GM12801 (cell line): ENCODE results near the gene TRMT11.

Experiments used
- CTCF ChIP-seq: IDR thresholded peaks from one replicate; pipeline ENCODE4 v1.5.1; 2011; ENCODE audit warnings: control low read depth; ENCODE audit not compliant: insufficient read length; ENCODE audit errors: extremely low read depth

The TRMT11 gene

GRCh38 chr6:126052485-126052884, 66.1 kb downstream of the TRMT11 start:
- TF ChIP-seq CTCF = no peak

GRCh38 chr6:126054258-126054702, 67.9 kb downstream of the TRMT11 start:
- TF ChIP-seq CTCF = no peak

- no peak for TF ChIP-seq CTCF
Observed at GRCh38 chr6:126054802-126055201, 68.5 kb downstream of the TRMT11 start.

GRCh38 chr6:126055449-126055848, 69.1 kb downstream of the TRMT11 start:
- TF ChIP-seq CTCF = no peak

GRCh38 chr6:126056355-126057004, 70.1 kb downstream of the TRMT11 start:
- TF ChIP-seq CTCF = no peak

- no peak for TF ChIP-seq CTCF
Observed at GRCh38 chr6:126060400-126060799, 74.1 kb downstream of the TRMT11 start.

- no peak for TF ChIP-seq CTCF
Observed at GRCh38 chr6:126063512-126064146, 77.3 kb downstream of the TRMT11 start.
